ENCODE data around the gene PCGF1.

GRCh38 chr2:74495440-74495839 lies 12.1 kb downstream of the PCGF1 start:
- TF ChIP-seq EZH2 (IDR thresholded peaks at IDR 0.05; ENCODE audit: insufficient read depth, low read length) (no peak), CTCF (IDR thresholded peaks at IDR 0.05; ENCODE audit: insufficient read depth, low read depth, low read length) (no peak)
